Measurements from ENCODE around the gene NETO2.
"Not testable (repeated sequence)": the region's sequence is repeated elsewhere in the genome, so short reads cannot be mapped to it uniquely, and the experiment has no call there.

The NETO2 gene

GRCh38 chr16:47143677-47144558 is at the start of gene NETO2:
NETO2 (minus strand) TSS chr16:47143945; CDS start chr16:47143612, 333 bp downstream.
- peak; percentile 48 to 75 for DNase-seq

- no peak for DNase-seq
Measured at GRCh38 chr16:47182318-47182717, 38.6 kb upstream of the NETO2 start.

- DNase-seq: not testable (repeated sequence)
Measured at GRCh38 chr16:47181066-47181465, 37.3 kb upstream of the NETO2 start.

GRCh38 chr16:47180073-47180472 is 36.3 kb upstream of the NETO2 start:
- no peak for DNase-seq

GRCh38 chr16:47175152-47175551 is 31.4 kb upstream of the NETO2 start:
- no peak for DNase-seq

- no peak for DNase-seq
Measured at GRCh38 chr16:47162670-47163420, 19.1 kb upstream of the NETO2 start.

- DNase-seq: no peak
Measured at GRCh38 chr16:47161464-47161863, 17.7 kb upstream of the NETO2 start.

- no peak for DNase-seq
Measured at GRCh38 chr16:47160422-47160821, 16.7 kb upstream of the NETO2 start.

GRCh38 chr16:47158992-47159391 is 15.2 kb upstream of the NETO2 start:
- DNase-seq: no peak

GRCh38 chr16:47156680-47157215 is 13.0 kb upstream of the NETO2 start:
- DNase-seq: no peak

GRCh38 chr16:47152501-47152900 is 8.8 kb upstream of the NETO2 start:
- not testable (repeated sequence) for DNase-seq

GRCh38 chr16:47150067-47150466 is 6.3 kb upstream of the NETO2 start:
- DNase-seq: no peak

GRCh38 chr16:47144559-47144877 is 773 bp upstream of the NETO2 start:
- no peak for DNase-seq

- DNase-seq: peak; percentile 53 to 70
Measured at GRCh38 chr16:47142821-47143676, 696 bp downstream of the NETO2 start.

GRCh38 chr16:47142486-47142820 is 1.3 kb downstream of the NETO2 start:
- peak in 1 of 2 donors; percentile 15 for DNase-seq

- peak; percentile 83 to 89 for DNase-seq
Measured at GRCh38 chr16:47141773-47142485, 1.8 kb downstream of the NETO2 start.

GRCh38 chr16:47140686-47141085 is 3.1 kb downstream of the NETO2 start:
- no peak for DNase-seq

- no peak for DNase-seq
Measured at GRCh38 chr16:47139561-47140185, 4.1 kb downstream of the NETO2 start.

GRCh38 chr16:47137925-47138324 is 5.8 kb downstream of the NETO2 start:
- DNase-seq: not testable (repeated sequence)

GRCh38 chr16:47136099-47136842 is 7.5 kb downstream of the NETO2 start:
- peak in 1 of 2 donors; percentile 24 for DNase-seq

- no peak for DNase-seq
Measured at GRCh38 chr16:47134550-47134949, 9.2 kb downstream of the NETO2 start.
